HG03558 (cell line): ENCODE data around the gene ACOT13.
"Not testable (repeated sequence)": the region's sequence is repeated elsewhere in the genome, so short reads cannot be mapped to it uniquely, and the experiment has no call there.

ENCODE experiments used
- ATAC-seq: cut with Tn5 transposase; IDR thresholded peaks from one replicate; pipeline ENCODE4 v1.9.1; 2021; ENCODE audit warnings: moderate number of reproducible peaks; ENCODE audit not compliant: unreplicated experiment; ENCODE audit errors: extremely low read depth

ACOT13 gene

GRCh38 chr6:24666641-24667377 is at the start of gene ACOT13, which contains the start of gene TDP2:
TSS of gene ACOT13 (plus strand) at chr6:24667077. CDS start at chr6:24667264, 187 bp downstream.
TSS of gene TDP2 (minus strand) at chr6:24666899. CDS start at chr6:24666862, 37 bp downstream.
- ATAC-seq, result peak; percentile 96

- no peak for ATAC-seq
These were observed 47.2 kb upstream of the ACOT13 start for GRCh38 chr6:24619661-24620060.

DNA sequence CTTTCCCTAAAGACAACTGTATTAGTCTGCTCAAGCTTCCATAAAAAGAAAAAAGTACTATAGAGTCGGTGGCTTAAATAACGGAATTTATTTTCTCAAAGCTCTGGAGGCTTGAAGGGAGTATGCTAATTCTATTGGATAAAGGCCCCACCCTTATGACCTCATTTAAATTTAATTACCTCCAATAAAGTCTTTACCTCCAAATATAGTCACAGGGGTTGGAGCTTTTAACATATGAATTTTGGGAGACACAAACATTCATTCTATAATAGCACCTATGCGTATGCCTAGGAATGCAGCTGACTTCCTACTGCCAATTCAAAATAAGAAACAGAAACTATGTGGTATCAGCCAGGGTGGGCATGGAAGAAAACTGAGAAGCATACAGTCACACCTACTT is 46.2 kb upstream of the ACOT13 start:
- ATAC-seq, result no peak

- ATAC-seq, result no peak
These were observed 45.1 kb upstream of the ACOT13 start for GRCh38 chr6:24621626-24622289.

DNA sequence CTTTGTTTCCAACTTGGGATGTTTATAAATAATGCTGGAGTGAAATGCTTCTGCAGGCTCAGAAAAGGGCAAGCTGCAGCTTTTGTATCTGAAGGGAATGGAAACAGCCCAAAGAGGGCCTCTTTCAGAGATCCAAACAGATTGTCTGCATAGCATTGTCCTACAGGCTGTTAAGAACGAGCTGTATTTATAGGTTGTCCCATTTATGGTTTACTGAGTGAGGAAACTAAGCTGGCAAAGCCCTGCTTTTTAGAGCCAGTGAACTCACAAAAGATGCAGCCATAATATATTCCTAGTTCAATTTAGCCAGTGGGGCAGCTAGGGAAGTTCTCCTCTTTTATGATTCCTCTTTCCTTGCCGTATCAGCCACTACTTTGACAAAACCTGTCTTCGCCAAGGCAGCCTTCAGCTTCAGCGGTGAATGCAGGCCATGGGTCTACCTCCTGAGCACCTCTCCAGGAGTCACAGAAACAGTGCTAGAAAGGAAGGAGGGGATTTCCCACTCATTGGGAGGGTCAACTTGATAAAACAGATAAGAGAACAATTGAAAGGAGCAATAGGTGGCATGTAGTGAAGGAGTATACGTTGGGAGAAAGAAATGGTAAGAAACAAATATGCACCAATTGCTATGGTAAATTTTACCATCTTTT is 35.9 kb upstream of the ACOT13 start:
- ATAC-seq, result no peak

DNA sequence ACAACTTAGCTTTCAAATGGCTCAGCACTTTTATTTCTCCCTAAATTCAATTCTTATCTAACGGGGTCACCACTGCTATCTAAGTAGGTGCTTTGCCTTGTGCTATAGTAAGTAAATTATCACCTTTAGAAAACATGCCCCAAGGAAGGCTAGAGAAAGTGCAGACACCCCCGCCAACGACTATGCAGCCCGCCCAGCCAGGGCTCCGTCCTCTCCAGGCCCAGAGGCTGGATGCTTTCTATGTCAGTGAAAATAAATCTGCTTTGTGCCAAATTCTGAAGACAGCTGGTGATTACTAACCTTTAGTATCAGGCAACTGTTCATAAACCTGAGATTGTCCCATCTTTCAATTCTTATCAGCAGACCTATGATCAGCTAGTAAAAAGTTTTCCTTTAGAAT is 35.2 kb upstream of the ACOT13 start:
- no peak for ATAC-seq

- no peak for ATAC-seq
These were observed 34.3 kb upstream of the ACOT13 start for GRCh38 chr6:24632573-24632972.

DNA sequence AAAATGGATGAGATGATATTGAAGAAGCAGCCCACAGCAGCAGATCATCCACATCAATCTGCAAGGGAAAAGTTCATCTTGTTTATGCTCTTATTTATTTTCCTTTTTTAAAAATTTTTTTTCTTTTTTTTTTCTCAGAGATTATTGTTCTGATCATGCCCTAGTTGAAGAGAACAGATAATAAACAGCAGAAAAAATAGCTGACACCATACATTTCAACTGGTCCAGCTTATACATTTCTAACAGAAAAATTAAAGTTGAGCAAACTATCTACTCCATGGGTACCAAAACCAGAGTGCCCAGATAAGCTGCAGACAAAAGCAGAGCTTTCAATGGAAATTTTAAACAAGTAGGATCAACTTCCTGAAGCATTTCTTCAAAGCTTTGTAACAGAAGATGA is 30.2 kb upstream of the ACOT13 start:
- ATAC-seq, result no peak

- no peak for ATAC-seq
These were observed 26.7 kb upstream of the ACOT13 start for GRCh38 chr6:24640166-24640565.

DNA sequence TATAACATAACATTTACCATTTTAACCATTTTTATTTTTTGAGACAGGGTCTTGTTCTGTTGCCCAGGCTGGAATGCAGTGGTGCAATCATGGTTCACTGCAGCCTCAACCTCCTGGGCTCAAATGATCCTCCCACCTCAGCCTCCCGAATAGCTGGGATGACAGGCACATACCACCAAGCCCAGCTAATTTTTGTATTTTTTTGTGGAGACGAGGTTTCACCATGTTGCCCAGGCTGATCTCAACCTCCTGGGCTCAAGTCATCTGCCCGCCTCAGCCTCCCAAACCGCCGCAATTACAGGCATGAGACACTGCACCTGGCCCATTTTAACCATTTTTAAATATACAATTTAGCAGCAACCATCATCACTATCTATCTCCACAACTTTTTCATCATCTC is 26.2 kb upstream of the ACOT13 start:
- ATAC-seq, result not testable (repeated sequence)

- ATAC-seq, result no peak
These were observed 24.8 kb upstream of the ACOT13 start for GRCh38 chr6:24642061-24642460.

GRCh38 chr6:24643920-24644319 is 23.0 kb upstream of the ACOT13 start:
- no peak for ATAC-seq

GRCh38 chr6:24644377-24644776 is 22.5 kb upstream of the ACOT13 start:
- no peak for ATAC-seq

DNA sequence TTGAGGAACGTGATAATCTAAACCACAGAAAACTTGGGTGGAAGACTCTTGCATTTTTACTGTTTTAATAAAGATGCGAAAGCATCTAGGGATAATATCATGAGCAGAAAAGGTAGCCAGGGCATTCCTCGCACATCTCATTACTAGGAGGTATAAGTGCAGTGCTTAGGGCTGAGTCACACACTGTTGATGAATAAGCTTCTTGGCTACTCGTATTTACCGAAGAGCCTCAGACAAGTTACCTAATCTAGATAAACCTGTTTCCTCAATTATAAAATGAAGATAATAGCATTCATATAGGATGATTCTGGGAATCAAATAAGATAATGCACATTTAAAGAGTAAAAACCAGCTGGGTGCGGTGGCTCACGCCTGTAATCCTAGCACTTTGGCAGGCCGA is 20.1 kb upstream of the ACOT13 start:
- no peak for ATAC-seq

DNA sequence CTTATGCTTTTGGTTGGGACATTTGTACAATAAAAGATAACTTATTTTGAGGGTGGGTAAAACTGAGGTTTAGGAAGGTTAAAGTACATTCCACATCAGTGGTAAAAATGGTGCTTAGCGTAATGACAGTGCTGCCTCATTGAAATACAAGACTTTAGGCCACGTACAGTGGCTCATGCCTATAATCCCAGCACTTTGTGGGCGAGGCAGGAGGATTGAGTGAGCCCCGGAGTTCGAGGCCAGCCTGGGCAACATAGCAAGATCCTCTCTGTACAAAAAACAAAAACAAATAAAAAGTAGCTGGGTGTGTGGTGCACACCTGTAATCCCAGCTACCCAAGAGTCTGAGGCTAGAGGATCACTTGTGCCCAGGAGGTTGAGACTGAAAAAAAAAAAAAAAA is 18.6 kb upstream of the ACOT13 start:
- no peak for ATAC-seq

DNA sequence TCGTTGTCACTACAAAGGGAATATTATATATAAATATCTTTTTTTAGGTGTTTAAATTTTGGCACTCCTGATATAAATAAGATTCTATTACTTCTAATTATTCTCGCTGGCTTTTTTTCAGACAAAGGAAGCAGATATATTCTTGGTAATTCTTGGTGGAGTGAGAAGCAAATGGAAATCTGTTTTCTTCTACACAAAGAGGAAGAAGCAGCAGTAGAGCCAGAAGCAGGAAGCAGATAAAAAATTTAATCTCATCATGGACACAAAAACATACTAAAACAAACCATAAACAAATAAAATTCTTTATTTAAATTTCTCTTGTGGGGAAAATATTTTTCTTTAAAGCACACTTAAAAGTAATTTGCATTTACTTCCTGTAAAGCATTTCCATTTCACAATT is 17.2 kb upstream of the ACOT13 start:
- ATAC-seq, result no peak

DNA sequence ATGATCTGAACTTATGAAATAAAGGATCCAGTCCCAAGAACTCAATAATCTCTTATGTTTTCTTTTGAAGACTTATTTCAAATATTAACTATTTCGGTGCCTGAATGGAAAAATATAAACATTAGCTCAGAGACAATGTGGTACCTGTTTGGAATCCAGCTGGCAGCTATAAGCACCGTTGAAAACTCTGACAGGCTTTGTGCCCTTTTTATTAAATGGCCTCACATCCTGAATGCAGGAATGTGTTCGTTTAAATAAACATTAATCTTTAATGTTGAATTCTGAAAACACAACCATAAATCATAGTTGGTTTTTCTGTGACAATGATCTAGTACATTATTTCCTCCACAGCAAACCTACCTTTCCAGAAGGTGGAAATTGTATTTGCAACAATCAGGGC is 16.5 kb upstream of the ACOT13 start:
- no peak for ATAC-seq

- ATAC-seq, result no peak
These were observed 11.7 kb upstream of the ACOT13 start for GRCh38 chr6:24655215-24655614.

DNA sequence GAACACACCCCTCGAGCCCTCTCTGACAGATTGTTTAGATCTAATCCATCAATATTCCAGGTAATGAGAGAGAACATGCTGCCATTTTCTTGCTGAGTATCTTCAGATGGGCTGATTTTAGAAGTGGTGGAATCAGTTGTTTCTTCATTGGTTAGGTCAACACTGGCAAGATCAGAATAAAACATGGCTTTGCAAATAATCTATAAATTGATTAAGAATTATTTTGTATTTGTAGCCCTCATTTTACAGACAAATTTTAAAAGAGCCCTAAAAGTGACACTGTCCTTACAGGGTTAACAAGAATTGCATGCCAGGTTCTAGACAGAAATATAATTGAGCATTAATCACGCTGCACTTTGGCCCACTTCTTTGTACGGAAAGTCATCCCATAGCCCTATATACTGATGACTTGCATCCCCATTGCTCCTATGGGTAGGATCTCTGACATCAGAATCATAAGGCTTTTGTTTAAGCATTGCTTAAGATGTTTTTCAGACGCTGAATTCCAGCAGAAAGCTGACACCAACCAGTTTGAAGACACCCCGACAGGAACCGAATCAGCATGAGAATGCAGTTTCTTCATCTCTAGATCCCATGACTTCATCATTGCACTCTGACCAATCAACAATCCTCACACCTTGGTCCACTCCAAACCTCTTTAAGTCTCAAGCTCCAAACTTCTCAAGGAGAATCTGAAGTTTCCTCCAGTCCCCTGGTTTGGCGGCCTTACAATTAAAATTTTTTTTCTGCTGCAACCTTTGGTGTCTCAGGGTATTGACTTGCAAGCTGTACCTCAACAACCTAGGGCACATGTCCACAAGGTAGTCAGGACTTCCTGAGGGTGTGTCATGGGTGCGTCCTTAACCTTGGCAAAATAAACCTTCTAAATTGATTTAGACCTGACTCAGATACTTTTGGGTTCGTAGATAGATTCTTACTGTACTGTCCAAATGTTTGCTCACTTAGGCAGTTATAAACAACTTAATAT is 8.0 kb upstream of the ACOT13 start:
- no peak for ATAC-seq

GRCh38 chr6:24659561-24659960 is 7.3 kb upstream of the ACOT13 start:
- ATAC-seq, result no peak
